GM12872 (cell line): ENCODE data around the gene MAP7D1.

Experiments used
- CTCF ChIP-seq: IDR thresholded peaks from 3 replicates; pipeline ENCODE4 v1.5.1; 2011; ENCODE audit warnings: low read depth, mild to moderate bottlenecking, low read length, moderate library complexity; ENCODE audit not compliant: insufficient read depth

MAP7D1 gene

GRCh38 chr1:36204347-36204909 lies 48.5 kb downstream of the MAP7D1 start:
- TF ChIP-seq CTCF: no peak

- TF ChIP-seq CTCF: no peak
Observed at GRCh38 chr1:36206323-36206858, 50.4 kb downstream of the MAP7D1 start.

DNA sequence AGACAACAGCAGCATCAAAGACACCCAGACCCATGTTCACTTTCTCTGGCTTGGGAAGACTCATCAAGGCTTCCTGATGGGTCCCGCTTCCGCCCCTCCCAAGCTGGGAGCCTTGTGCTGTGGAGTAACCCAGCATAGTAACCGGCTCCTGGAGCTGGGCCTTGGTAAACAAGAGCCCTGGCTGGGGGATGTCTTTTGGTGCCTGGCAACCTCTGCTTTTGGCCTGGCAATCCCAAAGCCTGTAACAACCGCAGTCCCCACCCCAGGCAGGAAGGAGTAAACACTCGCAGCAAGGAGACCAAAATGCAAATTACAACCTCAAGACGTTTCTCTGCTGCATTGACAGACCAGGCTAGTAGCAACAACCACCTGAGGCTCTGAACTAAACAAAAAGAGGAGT lies 51.4 kb downstream of the MAP7D1 start:
- no peak for TF ChIP-seq CTCF

- no peak for TF ChIP-seq CTCF
Observed at GRCh38 chr1:36208978-36209703, 53.2 kb downstream of the MAP7D1 start.

DNA sequence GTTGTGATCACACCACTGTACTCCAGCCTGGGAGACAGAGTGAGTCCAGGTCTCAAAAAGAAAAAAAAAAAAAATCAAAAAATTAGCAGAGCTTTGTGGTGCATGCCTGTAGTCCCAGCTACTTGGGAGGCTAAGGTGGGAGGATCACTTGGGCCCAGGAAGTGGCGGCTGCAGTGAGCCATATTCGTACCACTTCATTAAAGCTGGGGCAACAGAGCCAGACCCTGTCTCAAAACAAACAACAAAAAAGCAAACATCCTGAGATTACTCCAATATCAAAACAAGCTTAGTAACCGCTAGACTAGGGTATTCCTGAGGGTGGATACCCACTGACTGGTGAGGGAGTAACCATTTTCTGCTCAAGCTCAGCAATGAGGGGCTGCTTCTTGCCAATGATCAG lies 55.3 kb downstream of the MAP7D1 start:
- no peak for TF ChIP-seq CTCF

GRCh38 chr1:36211841-36212240 lies 55.9 kb downstream of the MAP7D1 start:
- no peak for TF ChIP-seq CTCF

GRCh38 chr1:36212782-36213181 lies 56.8 kb downstream of the MAP7D1 start:
- TF ChIP-seq CTCF: no peak
